K562 (cell line): Measurements from ENCODE around the gene HOXB6. TPM values are rescaled to one million over a fixed set of nuclear protein-coding genes. Genes with fewer than 3 reads are reported as not detected.

ENCODE experiments used
- AFF4 ChIP-seq: sonication (generic); formaldehyde crosslinking; IDR thresholded peaks from 2 replicates; pipeline ENCODE4 v1.8.0; 2023; ENCODE audit warnings: mild to moderate bottlenecking, missing genetic modification reagents
- ARID2 ChIP-seq: fragments of 450-650 bp; IDR thresholded peaks from 2 replicates; pipeline ENCODE4 v1.6.1; 2017; ENCODE audit warnings: antibody characterized with exemption, mild to moderate bottlenecking
- ARID3A ChIP-seq: IDR thresholded peaks from 2 replicates; pipeline ENCODE4 v1.6.1; 2012; ENCODE audit warnings: low read depth, low read length, improper control_type of control experiment, borderline replicate concordance
- HCFC1 ChIP-seq: IDR thresholded peaks from 2 replicates; pipeline ENCODE4 v1.6.1; 2012; ENCODE audit warnings: low read depth, low read length, improper control_type of control experiment
- MAZ ChIP-seq, 2 experiments: fragments of 450-650 bp in 1 of 2; sonication (generic) in 1 of 2; formaldehyde crosslinking; IDR thresholded peaks in 1 of 2; conservative IDR thresholded peaks in 1 of 2; 2 replicates each; pipeline versions ENCODE4 v1.4.0 to v1.5.0; 2020; ENCODE audit warnings: mild to moderate bottlenecking in 1 of 2, missing genetic modification reagents in 1 of 2
- MEIS2 ChIP-seq: fragments of 450-650 bp; IDR thresholded peaks from 2 replicates; pipeline ENCODE4 v1.6.1; 2014; ENCODE audit warnings: mild to moderate bottlenecking; ENCODE audit not compliant: partially characterized antibody
- MTA2 ChIP-seq: fragments of 450-650 bp; IDR thresholded peaks from 2 replicates; pipeline ENCODE4 v1.6.1; 2016; ENCODE audit warnings: low read depth
- NCOA1 ChIP-seq: fragments of 450-650 bp; IDR thresholded peaks from 2 replicates; pipeline ENCODE4 v1.6.1; 2016; ENCODE audit warnings: low read depth
- NKRF ChIP-seq: fragments of 450-650 bp; IDR thresholded peaks from 2 replicates; pipeline ENCODE4 v1.6.1; 2016; ENCODE audit warnings: borderline replicate concordance
- OTX1 ChIP-seq: fragments of 450-650 bp; formaldehyde crosslinking; IDR thresholded peaks from 2 replicates; pipeline ENCODE4 v1.4.0; 2022; ENCODE audit warnings: mild to moderate bottlenecking
- PATZ1 ChIP-seq: fragments of 250-450 bp; sonication (Bioruptor Pico); IDR thresholded peaks from 2 replicates; pipeline ENCODE4 v1.5.0; 2020; ENCODE audit warnings: mild to moderate bottlenecking, borderline replicate concordance
- TAF7 ChIP-seq: fragments of 450-650 bp; IDR thresholded peaks from 2 replicates; pipeline ENCODE4 v1.6.1; 2016; ENCODE audit warnings: missing genetic modification characterization, missing compliant biosample characterization
- THRAP3 ChIP-seq: fragments of 450-650 bp; IDR thresholded peaks from 2 replicates; pipeline ENCODE4 v1.6.1; 2016; ENCODE audit warnings: mild to moderate bottlenecking, inconsistent platforms, borderline replicate concordance
- ZBTB12 ChIP-seq: fragments of 250-450 bp; sonication (Bioruptor Pico); IDR thresholded peaks from 2 replicates; pipeline ENCODE4 v1.4.0; 2020
- ZEB2 ChIP-seq: fragments of 450-650 bp; IDR thresholded peaks from 2 replicates; pipeline ENCODE4 v1.6.1; 2016
- ZNF444 ChIP-seq: fragments of 250-450 bp; sonication (Bioruptor Pico); IDR thresholded peaks from 2 replicates; pipeline ENCODE4 v1.4.0; 2020; ENCODE audit warnings: mild to moderate bottlenecking, moderate library complexity
- polyA plus RNA-seq, 8 experiments: library from polyadenylated mRNA; depleted of rRNA in 4 of 8; stranded (reverse) in 5 of 8; unstranded in 3 of 8; fragments of >200 nt; fragmentation: Nextera tagmentation in 2 of 8; fragmentation: Illumina TruSeq in 1 of 8; extraction: Ambion mirVana in 2 of 8; extraction: Trizol in 1 of 8; gene quantifications; 2 replicates each; pipeline versions ENCODE4 v1.2.1 to v1.2.3, GENCODE V29; 2011 to 2014; ENCODE audit warnings: inconsistent platforms in 1 of 8, missing spikeins in 1 of 8
- total RNA-seq, 7 experiments: library from RNA; depleted of rRNA in 6 of 7; stranded (reverse); fragments of >200 nt in 6 of 7; fragmentation: Illumina TruSeq in 2 of 7; extraction: Trizol in 2 of 7; gene quantifications; 2 replicates each; pipeline versions ENCODE4 v1.2.1 to v1.2.3, GENCODE V29; 2011 to 2021; ENCODE audit warnings: low replicate concordance in 1 of 7

HOXB6 gene
- total and polyA plus RNA-seq, 9 of the 15 experiments (the other 6 are each of a cell fraction or from before 2014, with no cell fraction given) = 1.2 to 14.8 (median 4.9) TPM

- TF ChIP-seq MAZ (CRISPR knock-in tag; conservative IDR thresholded peaks at IDR 0.05 in 1 of 2, IDR thresholded peaks at IDR 0.05 in 1 of 2) (no peak; a peak in 1 of 4 replicates), ARID3A (peak; percentile 7; the same call in 1 of the 2 replicates), NKRF (peak; percentile 37; the same call in 1 of the 2 replicates), ZBTB12 (CRISPR knock-in tag) (no peak), NCOA1 (0 out of 2 replicates have a peak, but pooled peaks have one; percentile 45), OTX1 (peak; percentile 67), AFF4 (CRISPR knock-in tag) (no peak), THRAP3 (no peak), TAF7 (tag) (0 out of 2 replicates have a peak, but pooled peaks have one; percentile 32), ZNF444 (CRISPR knock-in tag) (no peak), MTA2 (no peak), ZEB2 (no peak), ARID2 (0 out of 2 replicates have a peak, but pooled peaks have one; percentile 46), MEIS2 (peak; percentile 99), HCFC1 (no peak; the same call in 1 of the 2 replicates), PATZ1 (CRISPR knock-in tag) (no peak)
Observed at GRCh38 chr17:48546137-48546923, 58.5 kb downstream of the HOXB6 start (continued).
